GM19452 (cell line): Measurements from ENCODE around the gene TMTC3.

ENCODE experiments used
- ATAC-seq: cut with Tn5 transposase; IDR thresholded peaks from one replicate; pipeline ENCODE4 v1.9.1; 2021; ENCODE audit not compliant: unreplicated experiment

TMTC3 gene

GRCh38 chr12:88223519-88223918 is 81.4 kb downstream of the TMTC3 start:
- no peak for ATAC-seq

GRCh38 chr12:88225776-88226175 is 83.7 kb downstream of the TMTC3 start:
- no peak for ATAC-seq

- ATAC-seq, result no peak
These were observed 85.2 kb downstream of the TMTC3 start for GRCh38 chr12:88227263-88227662.

DNA sequence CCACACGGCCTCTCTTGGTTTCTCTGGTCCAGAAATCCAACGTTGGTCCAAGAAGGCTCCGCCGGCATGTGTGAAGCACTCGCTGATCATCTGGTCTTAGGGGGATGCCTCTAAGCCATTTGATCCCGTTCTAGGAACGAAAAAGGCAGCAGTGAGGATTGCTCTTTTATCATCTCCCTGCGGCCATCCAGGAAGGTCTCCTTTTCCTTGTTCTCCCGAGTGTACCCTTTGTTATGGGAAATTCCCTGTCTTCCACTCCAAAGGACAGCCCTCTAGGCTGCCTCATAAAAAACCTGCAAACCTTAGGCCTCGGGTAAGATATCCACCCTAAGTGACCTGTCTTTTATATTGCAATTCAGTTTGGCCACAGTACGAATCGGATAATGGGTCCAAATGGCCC is 85.8 kb downstream of the TMTC3 start:
- no peak for ATAC-seq

GRCh38 chr12:88228720-88229119 is 86.6 kb downstream of the TMTC3 start:
- no peak for ATAC-seq

- ATAC-seq, result no peak
These were observed 88.2 kb downstream of the TMTC3 start for GRCh38 chr12:88230271-88230670.

DNA sequence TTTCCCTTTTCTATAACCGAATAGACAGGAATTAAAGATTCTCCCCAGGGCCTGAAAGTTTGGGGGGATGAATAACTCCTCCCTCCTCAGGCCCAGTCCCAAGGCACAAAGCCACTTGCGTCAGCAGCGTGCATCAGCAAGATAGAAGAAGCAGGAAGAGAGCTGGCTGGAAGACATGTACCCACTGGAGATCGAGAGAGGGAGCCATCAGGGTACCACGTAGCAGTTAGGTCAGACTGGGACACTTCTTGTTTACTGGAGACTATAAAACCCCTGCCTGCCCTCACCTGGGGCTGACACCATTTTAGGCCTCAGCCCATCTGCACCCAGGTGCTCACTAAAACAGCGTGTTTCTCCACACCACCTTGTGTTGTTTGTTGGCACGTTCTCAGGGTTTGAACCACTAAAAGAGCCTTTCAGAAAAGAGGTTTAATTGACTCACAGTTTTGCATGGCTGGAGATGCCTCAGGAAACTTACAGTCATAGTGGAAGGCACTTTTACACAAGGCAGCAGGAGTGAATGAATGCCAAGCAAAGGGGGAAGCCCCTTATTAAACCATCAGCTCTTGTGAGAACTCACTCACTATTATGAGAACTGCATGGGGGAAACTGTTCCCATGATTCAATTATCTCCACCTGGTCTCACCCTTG is 93.2 kb downstream of the TMTC3 start:
- no peak for ATAC-seq

DNA sequence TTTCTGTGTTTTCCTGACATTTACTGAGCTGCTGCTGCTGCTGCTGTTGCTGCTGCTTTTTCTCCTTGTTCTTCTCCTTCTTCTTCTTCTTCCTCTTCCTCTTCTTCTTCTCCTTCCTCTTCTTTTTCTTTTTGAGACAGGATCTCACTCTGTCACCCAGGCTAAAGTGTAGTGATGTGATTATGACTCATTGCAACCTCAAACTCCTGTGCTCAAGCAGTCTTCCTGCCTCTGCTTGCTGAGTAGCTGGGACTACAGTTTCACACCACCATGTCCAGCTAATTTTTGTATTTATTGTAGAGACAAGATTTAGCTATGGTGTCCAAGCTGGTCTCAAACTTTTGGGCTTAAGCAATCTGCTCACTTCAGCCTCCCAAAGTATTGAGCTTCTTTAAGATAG is 95.8 kb downstream of the TMTC3 start:
- no peak for ATAC-seq

DNA sequence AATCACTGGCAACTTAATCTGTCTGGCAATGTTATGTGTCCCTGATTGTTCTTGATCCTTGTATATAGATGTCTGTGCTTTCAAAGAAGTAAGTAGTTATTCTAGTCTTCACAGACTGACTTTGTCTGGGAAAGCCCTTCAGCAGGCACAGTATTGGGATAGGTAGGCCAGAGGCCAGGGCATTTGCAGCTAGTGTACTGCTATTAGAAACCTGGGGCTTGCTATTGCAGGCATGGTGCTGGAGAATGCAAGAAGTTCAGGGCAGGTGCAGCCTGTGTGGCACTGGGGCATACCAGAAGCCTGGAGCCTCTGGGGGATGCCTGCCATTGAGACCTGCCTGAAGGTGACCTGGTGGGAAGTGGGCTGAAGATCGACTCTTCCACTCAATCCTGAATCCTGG is 96.3 kb downstream of the TMTC3 start:
- no peak for ATAC-seq

DNA sequence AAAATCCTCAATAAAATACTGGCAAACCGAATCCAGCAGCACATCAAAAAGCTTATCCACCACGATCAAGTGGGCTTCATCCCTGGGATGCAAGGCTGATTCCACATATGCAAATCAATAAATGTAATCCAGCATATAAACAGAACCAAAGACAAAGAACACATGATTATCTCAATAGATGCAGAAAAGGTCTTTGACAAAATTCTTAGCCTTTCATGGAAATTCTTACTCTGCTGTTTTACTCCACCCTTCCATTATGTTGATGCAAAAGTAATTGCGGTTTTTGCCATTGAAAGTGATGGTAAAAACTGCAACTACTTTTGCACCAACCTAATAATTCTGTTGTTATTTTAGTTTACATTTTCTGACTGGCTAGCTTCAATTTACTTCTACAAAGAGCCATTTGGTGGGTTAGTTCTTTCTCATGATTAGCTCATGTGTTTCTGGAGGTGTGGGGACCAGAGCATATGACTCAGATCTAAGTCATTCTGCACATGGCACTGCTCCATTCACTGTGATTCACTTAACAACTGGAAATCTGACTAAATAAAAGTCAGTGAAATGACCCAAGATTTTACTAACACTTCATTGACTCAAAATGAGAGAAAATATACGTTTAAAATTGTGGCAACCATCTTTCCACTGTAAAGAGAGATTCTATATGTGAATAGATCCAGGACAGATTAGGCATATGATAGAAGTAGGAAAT is 99.9 kb downstream of the TMTC3 start:
- ATAC-seq, result no peak

- ATAC-seq, result no peak
These were observed 100.4 kb downstream of the TMTC3 start for GRCh38 chr12:88242571-88242925.

DNA sequence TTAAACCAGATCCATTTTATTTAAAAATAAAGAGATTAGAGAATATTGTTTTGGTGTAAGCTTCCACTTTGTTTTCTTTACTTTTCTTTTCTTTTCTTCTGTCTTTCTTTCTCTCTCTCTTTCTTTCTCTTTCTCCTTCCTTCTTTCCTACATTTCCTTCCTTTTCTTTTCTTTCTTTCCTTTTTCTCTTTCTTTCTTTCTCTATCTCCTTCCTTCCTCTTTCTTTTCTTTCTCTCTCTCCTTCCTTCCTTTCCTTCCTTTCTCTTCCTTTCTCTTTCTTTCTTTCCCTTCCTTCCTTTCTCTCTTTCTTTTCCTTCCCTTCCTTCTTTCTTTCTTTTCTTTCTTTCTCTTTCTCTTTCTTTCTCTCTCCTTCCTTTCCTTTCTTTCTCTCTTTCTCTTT is 100.8 kb downstream of the TMTC3 start:
- ATAC-seq, result no peak

- no peak for ATAC-seq
These were observed 101.9 kb downstream of the TMTC3 start for GRCh38 chr12:88243982-88244381.

DNA sequence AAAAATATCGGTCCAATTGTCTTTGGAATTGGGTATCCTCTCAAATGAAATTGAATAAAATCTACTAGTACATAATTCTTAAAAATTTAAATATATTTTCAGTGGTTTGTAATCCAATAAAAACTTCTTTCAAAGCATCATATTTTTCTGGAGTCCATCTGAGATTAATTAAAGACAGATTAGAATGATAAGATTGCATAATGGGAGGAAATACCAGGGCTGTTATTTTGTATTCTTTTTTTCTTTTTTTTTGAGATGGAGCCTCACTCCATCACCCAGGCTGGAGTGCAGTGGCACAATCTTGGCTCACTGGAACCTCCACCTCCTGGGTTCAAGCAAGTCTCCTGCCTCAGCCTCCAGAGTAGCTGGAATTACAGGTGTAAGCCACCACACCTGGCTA is 103.8 kb downstream of the TMTC3 start:
- no peak for ATAC-seq

DNA sequence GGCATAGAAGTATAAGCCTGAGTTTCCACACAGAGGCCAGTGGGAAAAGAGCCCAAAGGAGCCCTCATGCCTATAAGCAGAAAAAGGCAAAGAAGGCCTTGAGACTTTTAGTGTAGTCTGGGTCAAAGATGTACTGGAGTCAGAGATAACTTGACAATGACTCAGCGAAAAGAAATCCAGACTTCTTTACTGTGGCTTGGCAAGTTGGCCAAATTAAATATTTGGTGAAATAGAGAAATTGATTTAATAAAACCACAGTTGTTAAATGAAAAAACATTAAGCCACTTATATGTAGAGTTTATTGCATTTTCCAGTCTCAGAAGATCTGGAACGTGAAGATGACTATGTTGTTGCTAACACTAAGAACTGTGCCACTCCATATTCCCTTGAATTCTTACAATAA is 105.1 kb downstream of the TMTC3 start:
- no peak for ATAC-seq

DNA sequence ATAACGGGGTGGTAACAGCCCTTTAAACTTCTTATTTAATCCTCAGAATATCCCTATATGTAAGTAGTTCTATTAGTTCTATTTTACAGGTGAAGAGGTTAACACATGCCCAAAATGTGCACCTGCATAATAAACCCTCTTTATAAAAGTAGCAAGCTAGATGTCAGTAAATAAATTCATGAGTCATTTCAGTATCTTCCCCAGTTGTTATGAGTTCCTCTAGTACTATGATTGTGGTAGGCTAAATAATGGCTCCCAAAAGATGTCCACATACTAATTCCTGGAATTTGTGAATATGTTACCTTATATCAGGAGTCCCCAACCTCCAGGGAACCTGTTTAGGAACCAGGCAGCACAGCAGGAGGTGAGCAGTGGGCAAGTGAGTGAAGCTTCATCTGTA is 106.5 kb downstream of the TMTC3 start:
- no peak for ATAC-seq
